Posterior vena cava (tissue), 2 donors: ENCODE results near the gene PTPRG. TPM values are rescaled to one million over a fixed set of nuclear protein-coding genes. Genes with fewer than 3 reads are reported as not detected.

ENCODE experiments used
- DNase-seq: peaks from one replicate; pipeline ENCODE4 v3.0.0-alpha.2; 2020; ENCODE audit warnings: low spot score
- intact Hi-C, 2 donors: fragments of 100-400 bp; cut with DNase I; formaldehyde crosslinking; loops; one replicate each; pipeline versions ENCODE4 v1.14.1 to v1.14.2; 2022 to 2023
- total RNA-seq, 2 donors: library from RNA; stranded (reverse); fragmentation: NEBNext Ultra II Directional; extraction: Animal tissue kit (Norgen Biotek cat#: 25700); gene quantifications; one replicate each; pipeline ENCODE4 v1.2.1, GENCODE V29; 2021
- donor health status: DM: yes; HTN: yes; CAD: no.
- donor health status: DM: yes; HTN: yes; CAD: no.

Gene PTPRG
- total RNA-seq, 2 donors from 2014 or later, result 80.4 to 98.0 TPM

GRCh38 chr3:61769266-61769990 is 208.1 kb downstream of the PTPRG start:
- no peak for DNase-seq
- intact Hi-C loops, result no loop called here

- intact Hi-C loops, result no loop called here
- DNase-seq, result no peak
These were observed 210.6 kb downstream of the PTPRG start for GRCh38 chr3:61771976-61772375.

GRCh38 chr3:61772456-61772855 is 211.1 kb downstream of the PTPRG start:
- no peak for DNase-seq
- intact Hi-C loops, result no loop called here

GRCh38 chr3:61774279-61774890 is 213.0 kb downstream of the PTPRG start:
- intact Hi-C loops, result no loop called here
- DNase-seq, result no peak

GRCh38 chr3:61776390-61776789 is 215.0 kb downstream of the PTPRG start:
- DNase-seq, result no peak
- intact Hi-C loops, result no loop called here

- DNase-seq, result no peak
- intact Hi-C loops, result no loop called here
These were observed 216.1 kb downstream of the PTPRG start for GRCh38 chr3:61777483-61777882.

GRCh38 chr3:61778095-61778494 is 216.7 kb downstream of the PTPRG start:
- intact Hi-C loops, result no loop called here
- DNase-seq, result no peak

- intact Hi-C loops, result no loop called here
- DNase-seq, result no peak
These were observed 218.6 kb downstream of the PTPRG start for GRCh38 chr3:61780016-61780415.

GRCh38 chr3:61780455-61781228 is 219.3 kb downstream of the PTPRG start:
- DNase-seq, result no peak
- intact Hi-C loops, result no loop called here

GRCh38 chr3:61783993-61784718 is 222.8 kb downstream of the PTPRG start:
- intact Hi-C loops, result no loop called here
- DNase-seq, result no peak

- no peak for DNase-seq
- intact Hi-C loops, result no loop called here
These were observed 227.5 kb downstream of the PTPRG start for GRCh38 chr3:61788623-61789507.

GRCh38 chr3:61789861-61790260 is 228.5 kb downstream of the PTPRG start:
- no peak for DNase-seq
- intact Hi-C loops, result no loop called here

- no peak for DNase-seq
- intact Hi-C loops, result no loop called here
These were observed 229.0 kb downstream of the PTPRG start for GRCh38 chr3:61790411-61790810.

GRCh38 chr3:61793056-61793455 is 231.7 kb downstream of the PTPRG start:
- no peak for DNase-seq
- intact Hi-C loops, result no loop called here

GRCh38 chr3:61793521-61793920 is 232.2 kb downstream of the PTPRG start:
- intact Hi-C loops, result no loop called here

GRCh38 chr3:61794341-61794740 is 233.0 kb downstream of the PTPRG start:
- intact Hi-C loops, result no loop called here
- DNase-seq, result no peak

More at GRCh38 chr3:61793521-61793920, 232.2 kb downstream of the PTPRG start:
- DNase-seq, result no peak

- no peak for DNase-seq
- intact Hi-C loops, result no loop called here
These were observed 233.6 kb downstream of the PTPRG start for GRCh38 chr3:61794961-61795360.

GRCh38 chr3:61796088-61796680 is 234.8 kb downstream of the PTPRG start:
- intact Hi-C loops, result no loop called here
- DNase-seq, result no peak
